Stomach smooth muscle (tissue), 2 donors: Measurements from ENCODE around the gene SPRED2.
"Not testable (repeated sequence)": the region's sequence is repeated elsewhere in the genome, so short reads cannot be mapped to it uniquely, and the experiment has no call there.

ENCODE experiments used
- H3K27ac ChIP-seq: one replicate; pipeline ENCODE4 v1.7.0; 2013; ENCODE audit warnings: mild to moderate bottlenecking, low read length, inconsistent platforms
- H3K27me3 ChIP-seq, 2 donors: one replicate each; pipeline ENCODE4 v1.7.0; 2013; ENCODE audit warnings: low read length in 2 of 2; ENCODE audit not compliant: insufficient read depth in 2 of 2, control insufficient read depth in 1 of 2
- H3K36me3 ChIP-seq, 2 donors: one replicate each; pipeline ENCODE4 v1.7.0; 2013; ENCODE audit warnings: low read length in 2 of 2; ENCODE audit not compliant: control insufficient read depth in 2 of 2, insufficient read depth in 2 of 2
- H3K4me1 ChIP-seq: one replicate; pipeline ENCODE4 v1.7.0; 2013; ENCODE audit warnings: low read length; ENCODE audit not compliant: control insufficient read depth, insufficient read depth
- H3K4me3 ChIP-seq, 2 donors: one replicate each; pipeline ENCODE4 v1.7.0; 2013; ENCODE audit warnings: low read length in 2 of 2
- H3K9ac ChIP-seq, 2 donors: one replicate each; pipeline ENCODE4 v1.7.0; 2013; ENCODE audit warnings: low read length in 2 of 2, mild to moderate bottlenecking in 1 of 2
- H3K9me3 ChIP-seq, 2 donors: one replicate each; pipeline ENCODE4 v1.7.0; 2013; ENCODE audit warnings: low read length in 2 of 2; ENCODE audit not compliant: control insufficient read depth in 2 of 2
- donor health status: healthy.
- donor health status: Pancreatic carcinoma.

SPRED2 gene

GRCh38 chr2:65340898-65341681 is 91.3 kb downstream of the SPRED2 start:
- Histone ChIP-seq H3K4me3 (no peak overlapping the region), H3K4me1 (no peaks in the 10 kb centered on the region), H3K9ac (no peak overlapping the region), H3K27ac (no peak overlapping the region), H3K36me3 (no peaks in the 10 kb centered on the region), H3K27me3 (no peaks in the 10 kb centered on the region), H3K9me3 (no peaks in the 10 kb centered on the region)

- Histone ChIP-seq H3K9ac (no peak overlapping the region), H3K9me3 (no peaks in the 10 kb centered on the region), H3K4me1 (no peaks in the 10 kb centered on the region), H3K27ac (no peak overlapping the region), H3K4me3 (no peak overlapping the region), H3K36me3 (no peaks in the 10 kb centered on the region), H3K27me3 (no peaks in the 10 kb centered on the region)
Observed at GRCh38 chr2:65339648-65340047, 92.8 kb downstream of the SPRED2 start.

- not testable (repeated sequence) for H3K27me3 ChIP-seq, H3K9ac ChIP-seq, H3K27ac ChIP-seq, H3K4me3 ChIP-seq, H3K4me1 ChIP-seq, H3K36me3 ChIP-seq, H3K9me3 ChIP-seq
Observed at GRCh38 chr2:65338830-65339495, 93.4 kb downstream of the SPRED2 start.

- not testable (repeated sequence) for H3K4me3 ChIP-seq, H3K27me3 ChIP-seq, H3K9me3 ChIP-seq, H3K9ac ChIP-seq, H3K4me1 ChIP-seq, H3K36me3 ChIP-seq, H3K27ac ChIP-seq
Observed at GRCh38 chr2:65337915-65338314, 94.5 kb downstream of the SPRED2 start.

GRCh38 chr2:65334714-65335113 is 97.7 kb downstream of the SPRED2 start:
- no peaks in the 10 kb centered on the region for H3K27me3 ChIP-seq

GRCh38 chr2:65331336-65332025 is 100.9 kb downstream of the SPRED2 start:
- H3K27ac ChIP-seq, result no peak overlapping the region
- no peak overlapping the region for H3K9ac ChIP-seq
- H3K27me3 ChIP-seq, result no peaks in the 10 kb centered on the region
- no peaks in the 10 kb centered on the region for H3K4me1 ChIP-seq
- H3K9me3 ChIP-seq, result no peaks in the 10 kb centered on the region
- peaks cover 3 to 18% of the 10 kb centered on the region in 2 donors for H3K36me3 ChIP-seq
- H3K4me3 ChIP-seq, result no peak overlapping the region

More at GRCh38 chr2:65334714-65335113, 97.7 kb downstream of the SPRED2 start:
- no peak overlapping the region for H3K4me3 ChIP-seq
- H3K9ac ChIP-seq, result no peak overlapping the region
- peaks cover 3 to 12% of the 10 kb centered on the region in 2 donors for H3K36me3 ChIP-seq
- no peaks in the 10 kb centered on the region for H3K4me1 ChIP-seq
- no peak overlapping the region for H3K27ac ChIP-seq
- H3K9me3 ChIP-seq, result no peaks in the 10 kb centered on the region

GRCh38 chr2:65329525-65329924 is 102.9 kb downstream of the SPRED2 start:
- H3K4me1 ChIP-seq, result peaks cover 3% of the 10 kb centered on the region
- H3K36me3 ChIP-seq, result peaks cover 3 to 18% of the 10 kb centered on the region in 2 donors
- no peak overlapping the region for H3K27ac ChIP-seq
- no peaks in the 10 kb centered on the region for H3K27me3 ChIP-seq
- H3K4me3 ChIP-seq, result no peak overlapping the region
- H3K9me3 ChIP-seq, result no peaks in the 10 kb centered on the region
- no peak overlapping the region for H3K9ac ChIP-seq

GRCh38 chr2:65326276-65326675 is 106.1 kb downstream of the SPRED2 start:
- no peak overlapping the region for H3K27ac ChIP-seq
- H3K36me3 ChIP-seq, result peaks cover 0 to 8% of the 10 kb centered on the region in 2 donors
- peaks cover 3% of the 10 kb centered on the region for H3K4me1 ChIP-seq
- no peak overlapping the region for H3K4me3 ChIP-seq
- H3K9ac ChIP-seq, result no peak overlapping the region
- no peaks in the 10 kb centered on the region for H3K9me3 ChIP-seq
- H3K27me3 ChIP-seq, result no peaks in the 10 kb centered on the region

- Histone ChIP-seq H3K36me3 (peaks cover 0 to 10% of the 10 kb centered on the region in 2 donors), H3K9me3 (no peaks in the 10 kb centered on the region), H3K27ac (no peak overlapping the region), H3K9ac (no peak overlapping the region), H3K4me1 (peaks cover 3% of the 10 kb centered on the region), H3K27me3 (no peaks in the 10 kb centered on the region), H3K4me3 (no peak overlapping the region)
Observed at GRCh38 chr2:65325066-65325465, 107.3 kb downstream of the SPRED2 start.

GRCh38 chr2:65320946-65321345 is 111.5 kb downstream of the SPRED2 start:
- Histone ChIP-seq H3K27me3 (no peaks in the 10 kb centered on the region), H3K36me3 (peaks cover 3 to 13% of the 10 kb centered on the region in 2 donors), H3K4me1 (peaks cover 3% of the 10 kb centered on the region), H3K4me3 (no peak overlapping the region), H3K9me3 (no peaks in the 10 kb centered on the region), H3K9ac (no peak overlapping the region), H3K27ac (no peak overlapping the region)
